GM21737 (cell line): ENCODE results near the gene RMDN3.

ENCODE experiments used
- ATAC-seq: cut with Tn5 transposase; IDR thresholded peaks from one replicate; pipeline ENCODE4 v1.9.1; 2021; ENCODE audit warnings: mild to moderate bottlenecking, moderate library complexity; ENCODE audit not compliant: unreplicated experiment

RMDN3 gene

DNA sequence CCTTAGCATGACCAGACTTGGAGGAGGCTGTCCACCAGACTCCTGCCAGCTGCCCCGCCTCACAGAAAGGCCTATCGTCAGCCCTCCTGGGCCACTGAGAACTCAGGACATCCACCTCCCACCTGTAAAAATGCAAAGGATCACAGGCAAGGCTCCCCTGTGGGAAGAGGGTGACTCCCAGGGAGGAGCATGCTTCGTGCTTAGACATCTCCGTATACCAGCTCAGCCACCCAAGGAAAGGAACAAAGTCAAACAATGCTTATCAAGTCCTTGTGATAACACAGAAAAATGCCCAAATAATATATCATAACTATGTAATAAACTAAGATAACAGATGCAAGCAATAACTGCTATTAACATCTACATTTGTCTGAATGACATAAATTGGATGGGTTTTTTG is 4.2 kb downstream of the RMDN3 start:
- ATAC-seq: no peak

DNA sequence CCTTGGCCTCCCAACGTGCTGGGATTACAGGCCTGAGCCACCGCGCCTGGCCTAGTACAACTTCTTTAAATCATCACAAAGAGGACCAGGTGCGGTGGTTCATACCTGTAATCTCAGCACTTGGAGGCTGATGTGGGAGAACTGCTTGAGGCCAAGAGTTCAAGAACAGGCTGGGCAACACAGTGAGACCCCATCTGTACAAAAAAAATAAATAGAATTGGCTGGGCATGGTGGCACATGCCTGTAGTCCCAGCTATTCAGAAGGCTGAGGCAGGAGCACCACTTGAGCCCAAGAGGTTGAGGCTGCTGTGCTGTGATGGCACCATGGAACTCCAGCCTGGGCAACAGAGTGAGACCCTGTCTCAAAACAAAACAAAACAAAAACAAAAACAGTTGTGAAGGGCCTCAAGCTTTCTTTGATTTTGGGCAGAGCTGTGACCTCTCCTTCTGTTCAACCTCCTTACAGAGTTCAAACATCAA is 5.9 kb downstream of the RMDN3 start:
- ATAC-seq: no peak

DNA sequence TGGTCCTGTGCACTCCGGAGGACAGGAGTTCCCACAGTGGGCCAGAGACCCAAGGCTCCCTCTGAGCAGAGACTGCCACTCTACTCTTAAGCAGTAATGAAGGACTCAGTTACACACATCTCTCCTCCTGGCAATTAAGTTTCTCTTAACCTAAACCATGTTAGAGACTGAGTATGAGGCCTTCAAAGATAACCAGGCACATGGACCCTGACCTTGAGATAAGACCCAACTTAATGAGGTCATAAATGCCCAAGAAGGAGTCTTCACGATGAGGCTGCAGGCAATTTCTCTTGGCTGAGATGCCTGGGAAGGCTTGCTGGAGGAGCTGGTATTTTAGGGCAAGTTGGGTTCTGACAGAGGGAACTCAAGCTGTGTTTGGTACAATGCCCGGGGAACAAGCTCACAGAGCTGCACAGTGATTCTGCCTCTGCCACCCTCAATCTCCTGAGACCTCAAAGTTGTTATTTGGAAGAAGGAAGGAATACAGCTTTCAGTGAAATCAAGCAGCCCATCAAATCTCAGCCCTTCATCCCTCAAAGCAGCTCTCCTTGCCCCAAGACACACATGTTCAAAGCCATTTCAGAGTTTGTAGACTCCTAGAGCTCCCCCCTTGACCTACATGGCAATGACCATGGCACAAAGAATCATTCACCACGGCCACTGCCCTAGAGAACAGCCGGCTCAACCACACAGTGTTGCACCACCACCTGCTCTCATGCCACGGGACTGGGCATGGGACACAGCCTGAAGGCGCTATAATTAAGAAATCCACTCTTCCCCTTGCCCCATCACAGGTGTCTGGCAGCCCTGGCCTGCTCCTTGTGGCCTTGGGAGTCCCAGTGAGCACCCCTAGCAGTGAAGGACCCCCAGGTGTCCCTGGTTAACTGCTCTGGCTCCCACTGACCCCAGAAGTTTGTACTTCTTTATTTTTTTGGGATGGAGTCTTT is 7.1 kb downstream of the RMDN3 start:
- no peak for ATAC-seq

DNA sequence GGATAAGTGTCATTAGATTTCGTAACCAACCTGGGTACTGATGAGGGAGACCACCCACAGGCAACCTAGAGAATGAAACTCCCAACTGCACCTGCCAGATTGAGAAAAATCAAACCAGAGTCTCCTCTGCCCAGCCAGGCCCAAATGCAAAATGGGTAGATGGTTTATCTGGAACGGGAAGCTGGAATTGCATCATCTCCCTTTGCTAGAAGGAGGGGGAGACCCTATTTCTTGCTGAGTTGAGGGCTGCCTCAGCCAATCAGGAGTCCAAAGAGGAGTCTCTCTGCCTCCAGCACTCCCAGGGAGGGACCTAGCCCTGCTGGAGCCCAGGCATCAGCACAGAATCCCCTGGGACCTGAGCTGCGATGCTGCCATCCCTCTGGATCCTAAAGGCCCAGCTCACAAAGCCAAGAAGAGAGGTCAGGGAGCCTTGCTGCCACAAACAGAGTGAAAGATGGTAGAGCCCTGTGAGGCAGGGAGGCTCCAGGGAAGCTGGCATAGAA is 8.1 kb downstream of the RMDN3 start:
- no peak for ATAC-seq

DNA sequence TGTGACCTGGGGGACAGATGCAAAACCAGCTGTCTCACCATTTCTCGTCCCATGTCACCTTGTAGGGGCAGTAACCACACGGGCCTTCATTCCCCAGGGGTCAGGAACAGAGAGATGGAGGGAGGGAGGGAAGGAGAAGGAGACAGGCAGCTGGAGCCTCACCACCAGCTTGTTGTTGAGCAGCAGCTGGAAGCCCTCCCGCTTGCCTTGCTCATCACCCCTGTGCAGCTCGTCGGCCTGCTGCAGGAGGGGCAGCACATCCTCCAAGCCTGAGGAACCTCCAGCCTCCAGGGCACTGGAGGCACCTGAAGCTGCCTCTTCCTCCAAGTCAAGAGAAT is 10.3 kb downstream of the RMDN3 start:
- no peak for ATAC-seq

DNA sequence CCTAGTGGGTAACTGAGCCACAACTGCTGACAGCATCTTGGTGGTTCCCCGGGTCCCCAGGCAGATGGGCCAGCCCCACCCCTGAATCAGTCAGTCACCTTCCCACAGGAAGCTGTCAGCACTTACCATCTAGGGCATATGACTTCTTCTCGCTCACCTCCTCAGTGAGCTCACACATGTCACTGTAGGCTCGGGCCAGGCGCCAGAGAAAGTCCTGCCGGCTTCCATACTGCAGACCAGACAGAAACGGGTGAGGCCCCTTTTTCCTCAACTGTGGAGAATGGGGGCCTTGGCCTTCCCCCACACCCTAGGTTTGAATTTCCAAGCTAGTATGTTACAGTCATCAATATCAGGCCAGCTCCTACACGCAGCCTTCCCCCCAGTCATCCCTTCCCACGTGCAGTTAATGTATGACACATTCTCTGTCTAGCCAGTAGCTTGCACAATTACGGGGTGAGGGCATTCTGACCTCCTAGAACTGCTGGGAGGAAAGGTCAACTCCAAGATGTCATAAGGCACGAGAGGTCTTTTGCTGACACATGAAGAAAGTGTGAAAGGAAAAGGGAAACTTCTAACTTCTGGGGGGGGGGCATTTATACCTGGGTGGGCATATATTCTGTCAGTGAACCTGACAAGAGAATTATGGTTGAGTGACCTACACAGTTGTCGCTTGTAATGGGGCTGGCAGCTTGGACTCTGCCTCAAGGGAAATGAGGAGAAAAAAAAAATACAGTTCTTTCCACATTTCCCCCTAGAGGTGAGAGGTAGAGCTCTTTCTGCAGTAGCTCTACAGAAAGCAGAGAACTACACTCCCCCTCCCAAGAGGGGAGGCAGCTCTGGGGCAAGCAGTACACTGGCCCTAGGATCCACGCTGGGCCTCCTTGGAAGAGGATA is 10.9 kb downstream of the RMDN3 start:
- no peak for ATAC-seq

DNA sequence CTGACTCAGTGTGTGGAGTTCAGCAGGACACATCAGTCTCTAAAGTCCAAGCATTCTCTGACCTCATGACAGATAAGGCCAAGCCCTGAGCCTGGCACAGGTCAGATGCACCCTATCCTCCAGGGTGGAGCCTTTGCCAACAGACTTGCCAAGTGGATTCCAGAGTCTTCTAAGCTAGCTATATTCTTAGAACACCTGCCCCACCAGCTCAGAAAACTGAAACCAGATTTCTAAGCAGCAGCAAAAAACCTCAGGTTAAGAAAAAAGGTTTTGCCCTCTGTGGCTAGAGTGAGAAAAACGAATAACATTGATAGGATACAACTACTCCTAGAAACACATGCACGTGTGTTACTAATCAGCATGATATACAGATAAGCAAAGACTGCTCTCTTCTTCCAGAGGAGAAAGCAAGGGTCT is 11.6 kb downstream of the RMDN3 start:
- ATAC-seq: no peak

DNA sequence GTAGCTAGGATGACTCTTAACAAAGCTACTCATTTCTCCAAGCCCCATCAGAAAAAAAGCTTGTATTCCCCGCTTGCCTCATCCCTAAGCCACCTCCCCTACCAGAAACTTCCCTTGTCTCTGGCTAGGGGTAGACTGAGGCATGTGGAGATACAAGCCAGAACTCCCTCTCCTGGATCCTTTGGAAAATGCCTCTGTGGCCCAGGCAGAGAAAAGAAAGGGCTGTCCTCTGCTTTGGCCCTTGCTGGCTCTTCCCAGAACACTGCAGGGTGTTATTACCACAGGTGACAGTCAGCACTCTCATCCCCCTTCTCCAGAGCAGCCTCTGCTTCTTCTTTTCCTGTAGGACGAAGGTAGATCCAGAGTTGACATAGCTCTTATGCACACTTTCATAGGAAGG is 15.2 kb downstream of the RMDN3 start:
- no peak for ATAC-seq

DNA sequence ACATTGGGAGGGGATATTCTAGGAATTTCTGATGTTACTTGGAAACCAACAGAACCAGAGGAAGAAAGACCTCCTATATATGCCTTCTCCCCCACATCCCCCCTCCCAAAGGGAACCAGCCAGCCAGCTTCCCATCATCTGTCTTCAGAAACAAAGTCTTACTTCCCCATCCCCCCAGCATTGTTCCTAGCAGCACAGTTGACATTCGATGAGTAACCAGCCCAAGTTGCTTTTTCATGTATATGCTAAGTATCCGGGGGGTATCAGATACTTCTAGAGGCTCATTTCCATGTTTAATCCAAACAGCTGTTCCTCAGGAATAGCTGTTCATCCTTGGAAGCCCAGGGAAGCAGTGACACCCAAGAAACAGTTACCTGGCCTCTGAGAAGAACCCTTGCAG is 16.0 kb downstream of the RMDN3 start:
- ATAC-seq: no peak

DNA sequence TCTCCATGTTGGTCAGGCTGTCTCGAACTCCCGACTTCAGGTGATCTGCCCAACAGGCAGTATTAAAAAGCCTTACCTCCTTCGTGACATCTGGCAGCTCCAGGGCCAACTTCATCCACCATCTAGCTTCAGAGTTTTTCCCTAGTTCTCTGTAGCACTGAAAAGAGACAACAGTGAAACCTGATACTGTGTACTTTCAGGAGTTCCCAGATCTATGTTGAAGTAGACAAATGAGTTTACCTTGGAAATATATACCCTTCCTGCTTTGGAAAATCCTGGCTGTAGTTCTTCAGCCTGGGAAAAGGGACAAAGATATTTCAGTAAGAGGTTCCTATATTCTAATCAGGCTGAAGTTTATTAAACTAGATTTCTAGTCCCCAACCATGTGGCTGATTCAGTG is 18.0 kb downstream of the RMDN3 start:
- no peak for ATAC-seq

DNA sequence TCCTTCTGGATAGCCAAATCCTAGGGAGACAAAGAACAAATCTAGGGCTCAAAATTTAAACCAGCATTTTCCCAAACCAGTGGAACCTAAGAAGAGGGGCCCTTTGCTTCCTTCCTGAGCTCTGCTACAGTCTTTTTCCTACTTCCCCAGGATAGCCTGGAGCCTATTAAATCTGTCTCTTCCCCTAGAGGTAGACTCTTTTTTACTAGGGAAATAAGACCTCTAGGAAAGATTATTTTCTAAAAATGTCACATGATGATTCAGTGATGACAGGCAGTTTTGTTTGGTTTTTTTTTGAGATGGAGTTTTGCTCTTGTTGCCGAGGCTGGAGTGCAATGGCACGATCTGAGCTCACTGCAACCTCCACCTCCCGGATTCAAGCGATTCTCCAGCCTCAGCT is 18.5 kb downstream of the RMDN3 start:
- no peak for ATAC-seq

DNA sequence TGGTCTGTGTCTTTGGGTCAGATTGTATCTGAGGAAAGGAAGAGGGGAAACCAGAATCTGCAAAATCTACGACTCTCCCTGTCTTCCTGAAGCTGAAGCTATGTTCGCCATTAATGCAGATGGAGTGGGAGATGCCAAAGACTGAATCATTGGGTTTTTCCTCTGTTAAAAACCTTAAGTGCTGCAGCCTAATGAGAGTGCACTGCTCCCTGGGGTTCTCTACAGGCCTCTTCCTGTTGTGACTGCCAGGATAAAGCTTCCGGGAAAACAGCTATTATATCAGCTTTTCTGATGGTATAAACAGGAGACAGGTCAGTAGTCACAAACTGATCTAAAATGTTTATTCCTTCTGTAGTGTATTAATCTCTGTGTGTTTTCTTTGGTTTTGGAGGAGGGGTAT is 24.0 kb downstream of the RMDN3 start:
- no peak for ATAC-seq

DNA sequence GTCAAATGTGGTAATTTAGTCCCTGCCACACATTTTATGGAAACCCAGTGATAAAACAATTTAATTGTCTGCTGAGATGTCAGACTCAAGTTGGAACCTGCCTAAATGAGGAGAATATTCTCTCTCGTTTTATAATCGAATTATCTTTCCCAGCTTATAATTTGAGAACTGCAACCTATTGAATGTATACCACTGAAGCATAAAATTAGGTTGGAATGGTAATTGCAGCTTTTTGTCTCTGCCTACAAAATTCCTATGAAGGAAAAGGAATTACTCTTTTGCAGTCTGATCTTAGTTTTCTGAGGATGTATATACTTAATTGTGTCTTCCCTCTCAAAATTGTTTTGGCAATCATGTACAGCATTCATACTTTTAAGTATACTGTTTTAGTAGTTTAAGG is 31.1 kb downstream of the RMDN3 start:
- no peak for ATAC-seq

DNA sequence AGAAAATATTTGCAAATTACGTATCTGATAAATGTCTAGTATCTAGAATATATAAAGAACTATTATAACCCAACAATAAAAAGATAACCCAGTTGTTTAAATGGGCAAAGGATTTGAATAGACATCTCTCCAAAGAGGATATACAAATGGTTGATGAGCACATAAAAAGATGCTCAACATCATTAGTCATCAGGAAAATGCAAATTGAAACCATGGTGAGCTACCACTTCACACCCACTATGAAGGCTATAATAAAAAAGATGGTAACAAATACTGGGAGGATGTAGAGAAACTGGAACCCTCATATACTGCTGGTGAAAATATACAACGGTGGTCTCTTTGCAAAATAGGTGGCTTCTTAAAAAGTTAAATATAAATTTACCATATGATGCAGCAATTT is 32.1 kb downstream of the RMDN3 start:
- no peak for ATAC-seq

DNA sequence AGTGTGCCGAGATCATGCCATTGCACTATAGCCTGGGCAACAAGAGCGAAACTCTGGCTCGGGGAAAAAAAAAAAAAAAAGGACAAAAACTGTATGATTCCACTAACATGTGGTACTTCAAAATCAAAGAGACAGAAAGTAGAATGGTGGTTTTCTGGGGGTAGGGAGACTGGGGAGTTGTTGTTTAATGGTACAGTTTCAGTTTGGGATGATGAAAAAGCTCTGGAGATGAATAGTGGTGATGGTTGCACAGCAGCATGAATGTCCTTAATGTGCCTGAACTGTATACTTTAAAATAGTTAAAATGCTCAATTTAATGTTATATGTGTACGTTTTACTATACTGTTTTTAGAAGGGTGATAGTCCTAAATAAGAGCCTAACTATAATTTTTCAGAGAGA is 32.7 kb downstream of the RMDN3 start:
- no peak for ATAC-seq

DNA sequence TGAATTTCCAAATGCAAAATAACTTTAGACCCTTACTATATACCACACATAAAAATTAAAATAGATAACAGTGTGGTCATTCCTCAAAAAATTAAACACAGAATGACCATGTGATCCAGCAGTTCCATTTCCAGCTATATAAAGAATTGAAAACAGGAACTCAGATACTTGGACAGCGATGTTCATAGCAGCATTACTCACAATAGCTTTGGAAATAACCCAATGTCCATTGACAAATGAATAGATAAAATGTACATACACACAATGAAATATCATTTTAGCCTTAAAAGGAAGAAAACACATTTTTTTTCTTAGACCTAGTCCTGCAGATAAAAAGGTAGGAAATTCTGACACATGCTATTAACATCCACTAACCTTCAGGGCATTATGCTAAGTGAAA is 33.4 kb downstream of the RMDN3 start:
- no peak for ATAC-seq

DNA sequence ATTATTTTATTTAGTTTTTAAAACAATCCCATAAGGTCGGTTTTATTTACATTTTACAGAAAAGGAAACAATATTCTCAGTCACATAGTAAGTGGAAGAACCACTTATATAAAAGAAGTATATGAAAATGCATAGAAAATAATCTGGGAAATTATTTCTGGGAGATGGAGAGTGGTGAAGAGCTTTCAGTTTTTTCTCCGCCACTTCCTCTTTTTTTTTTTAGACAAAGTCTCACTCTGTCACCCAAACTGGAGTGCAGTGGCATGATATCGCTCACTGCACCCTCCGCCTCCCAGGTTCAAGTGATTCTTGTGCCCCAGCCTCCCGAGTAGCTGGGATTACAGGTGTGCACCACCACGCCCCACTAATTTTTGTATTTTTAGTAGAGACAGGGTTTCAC is 38.9 kb downstream of the RMDN3 start:
- no peak for ATAC-seq

DNA sequence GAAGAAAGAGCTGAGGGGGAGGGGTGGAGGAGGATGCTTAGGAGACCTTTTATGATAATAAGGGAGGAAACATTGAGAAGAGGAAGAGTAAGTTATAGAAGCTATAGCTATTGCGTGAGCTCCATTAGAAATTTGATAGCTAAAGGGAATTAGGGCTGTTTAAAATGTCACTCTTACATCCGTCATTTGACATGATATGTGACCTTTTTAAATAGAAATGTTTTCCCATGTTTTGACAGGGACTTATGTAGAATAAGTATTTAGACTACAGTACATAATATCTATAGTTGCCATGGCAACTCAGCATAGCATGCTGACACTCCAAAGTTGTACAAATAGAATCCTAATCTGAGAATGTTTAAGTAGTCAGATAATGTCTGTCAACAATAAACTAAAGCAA is 40.9 kb downstream of the RMDN3 start:
- ATAC-seq: no peak

DNA sequence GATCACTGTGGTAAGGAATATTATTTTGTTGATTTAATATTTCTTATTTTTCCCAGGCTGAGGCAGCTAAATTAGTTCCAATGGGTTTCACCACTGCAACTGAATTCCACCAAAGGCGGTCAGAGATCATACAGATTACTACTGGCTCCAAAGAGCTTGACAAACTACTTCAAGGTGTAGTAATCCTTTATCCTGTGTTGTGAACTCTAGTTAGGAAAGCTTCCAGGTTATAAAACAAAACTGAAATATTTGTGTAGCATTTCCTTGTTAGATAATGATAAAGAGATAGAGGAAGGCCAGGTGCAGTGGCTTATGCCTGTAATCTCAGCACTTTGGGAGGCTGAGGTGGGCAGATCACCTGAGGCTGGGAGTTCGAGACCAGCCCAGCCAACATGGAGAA is 48.9 kb downstream of the RMDN3 start:
- ATAC-seq: no peak

DNA sequence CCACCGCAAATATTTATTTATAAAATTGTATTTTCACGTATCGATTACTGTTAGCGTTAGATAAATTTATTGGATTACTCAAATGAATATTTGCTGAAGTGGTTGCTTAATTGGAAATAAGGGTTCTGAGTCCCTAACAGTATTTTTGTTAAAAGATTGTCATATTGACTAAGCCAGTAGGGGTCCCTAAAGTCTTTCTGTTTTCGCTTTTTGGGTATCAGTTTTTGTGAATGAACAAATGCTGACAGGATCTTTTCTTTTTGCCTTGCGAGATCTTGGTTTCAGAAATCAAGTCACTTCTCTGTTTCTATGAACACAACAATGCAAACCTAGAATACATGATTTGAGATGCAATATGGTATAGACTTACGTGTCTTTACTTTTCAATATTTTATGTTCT is 53.0 kb downstream of the RMDN3 start:
- no peak for ATAC-seq

DNA sequence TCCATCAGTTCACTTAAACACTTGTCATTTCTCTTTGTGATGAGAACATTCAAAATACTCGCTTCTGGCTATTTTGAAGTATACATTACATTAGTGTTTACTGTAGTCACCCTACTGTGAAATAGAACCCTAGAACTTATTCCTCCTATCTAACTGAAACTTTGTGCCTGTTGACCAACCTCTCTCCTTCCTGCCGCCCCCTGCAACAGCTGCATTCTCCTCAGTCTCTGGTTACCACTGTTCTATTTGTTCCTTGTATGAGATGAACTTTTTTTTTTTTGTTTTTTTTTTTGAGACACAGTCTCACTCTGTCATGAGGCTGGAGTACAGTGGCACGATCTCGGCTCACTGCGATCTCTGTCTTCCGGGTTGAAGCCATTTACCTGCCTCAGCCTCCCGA is 57.1 kb downstream of the RMDN3 start:
- ATAC-seq: no peak

DNA sequence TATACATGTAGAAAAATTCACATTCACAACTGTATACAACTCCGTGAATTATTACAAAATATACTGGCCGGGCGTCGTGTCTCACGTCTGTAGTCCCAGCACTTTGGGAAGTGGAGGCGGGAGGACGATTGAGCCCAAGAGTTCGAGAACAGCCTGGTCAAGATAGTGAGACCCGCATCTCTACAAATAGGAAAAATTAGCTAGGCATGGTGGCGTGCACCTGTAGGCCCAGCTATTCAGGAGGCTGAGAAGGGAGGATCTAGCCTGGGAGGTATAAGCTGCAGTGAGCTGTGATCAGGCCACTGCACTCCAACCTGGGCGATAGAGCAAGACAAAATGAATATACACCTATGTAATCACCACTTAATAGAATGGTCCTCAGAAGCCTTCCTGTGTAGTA is 58.8 kb downstream of the RMDN3 start:
- no peak for ATAC-seq
